K562 (cell line): ENCODE results near the gene EYA3.
"Not testable (repeated sequence)": the region's sequence is repeated elsewhere in the genome, so short reads cannot be mapped to it uniquely, and the experiment has no call there.

Experiments
- ARNT ChIP-seq, 2 experiments: fragments of 450-650 bp; IDR thresholded peaks; 2 replicates each; pipeline ENCODE4 v1.6.1; 2016; ENCODE audit warnings: mild to moderate bottlenecking in 1 of 2
- CTCF ChIP-seq, 3 experiments: IDR thresholded peaks in 2 of 3; conservative IDR thresholded peaks in 1 of 3; 2 replicates each; pipeline ENCODE4 v1.5.1; 2011 to 2012; ENCODE audit warnings: low read length in 3 of 3, mild to moderate bottlenecking in 3 of 3, control low read depth in 2 of 3, improper control_type of control experiment in 1 of 3, inconsistent platforms in 1 of 3, low read depth in 1 of 3, mixed read lengths in 1 of 3, moderate library complexity in 1 of 3; ENCODE audit not compliant: insufficient read depth in 2 of 3
- EZH2 ChIP-seq: IDR thresholded peaks from 2 replicates; pipeline ENCODE4 v1.6.1; 2012; ENCODE audit warnings: low read depth, mild to moderate bottlenecking, inconsistent platforms, low read length, borderline replicate concordance
- GMEB1 ChIP-seq: fragments of 250-450 bp; sonication (Bioruptor Pico); IDR thresholded peaks from 2 replicates; pipeline ENCODE4 v1.4.0; 2020; ENCODE audit warnings: mild to moderate bottlenecking
- HDAC6 ChIP-seq: IDR thresholded peaks from 2 replicates; pipeline ENCODE4 v1.6.1; 2012; ENCODE audit warnings: low read depth, mild to moderate bottlenecking, control low read depth, inconsistent platforms, low read length, moderate library complexity
- NR2C2 ChIP-seq, 2 experiments: fragments of 200-800 bp in 1 of 2; sonication (Bioruptor generic) in 1 of 2; sonication (generic) in 1 of 2; formaldehyde crosslinking in 1 of 2; IDR thresholded peaks; 2 replicates each; pipeline versions ENCODE4 v1.6.1 to v1.8.0; 2016 to 2022; ENCODE audit warnings: mild to moderate bottlenecking in 1 of 2, missing compliant biosample characterization in 1 of 2, missing genetic modification characterization in 1 of 2, missing genetic modification reagents in 1 of 2
- POLR2A ChIP-seq: fragments of 450-650 bp; conservative IDR thresholded peaks from 2 replicates; pipeline ENCODE4 v1.6.1; 2016
- TAF1 ChIP-seq: IDR thresholded peaks from 2 replicates; pipeline ENCODE4 v1.6.1; 2011; ENCODE audit warnings: mild to moderate bottlenecking, low read length, moderate library complexity; ENCODE audit not compliant: insufficient read depth, control insufficient read depth, severe bottlenecking; ENCODE audit errors: extremely low read depth
- TBL1XR1 ChIP-seq, 2 experiments: IDR thresholded peaks; 2 replicates each; pipeline ENCODE4 v1.6.1; 2012; ENCODE audit warnings: improper control_type of control experiment in 2 of 2, low read length in 2 of 2, mild to moderate bottlenecking in 1 of 2
- ZBTB33 ChIP-seq: sonication (generic); formaldehyde crosslinking; IDR thresholded peaks from 2 replicates; pipeline ENCODE4 v1.8.1; 2023; ENCODE audit warnings: mild to moderate bottlenecking, missing genetic modification reagents
- TF ChIP-seq, protein P1 (sequence below), 2 experiments: fragments of 450-650 bp in 1 of 2; sonication (generic) in 1 of 2; formaldehyde crosslinking in 1 of 2; IDR thresholded peaks in 1 of 2; conservative IDR thresholded peaks in 1 of 2; 2 replicates each; pipeline versions ENCODE4 v1.6.1 to v1.8.1; 2016 to 2023; ENCODE audit warnings: mild to moderate bottlenecking in 2 of 2, moderate library complexity in 2 of 2, inconsistent platforms in 1 of 2, missing genetic modification reagents in 1 of 2
- TF ChIP-seq, protein P2 (sequence below): sonication (generic); formaldehyde crosslinking; IDR thresholded peaks from 2 replicates; pipeline ENCODE4 v1.4.0; 2020; ENCODE audit warnings: mild to moderate bottlenecking, missing genetic modification reagents

DNA sequence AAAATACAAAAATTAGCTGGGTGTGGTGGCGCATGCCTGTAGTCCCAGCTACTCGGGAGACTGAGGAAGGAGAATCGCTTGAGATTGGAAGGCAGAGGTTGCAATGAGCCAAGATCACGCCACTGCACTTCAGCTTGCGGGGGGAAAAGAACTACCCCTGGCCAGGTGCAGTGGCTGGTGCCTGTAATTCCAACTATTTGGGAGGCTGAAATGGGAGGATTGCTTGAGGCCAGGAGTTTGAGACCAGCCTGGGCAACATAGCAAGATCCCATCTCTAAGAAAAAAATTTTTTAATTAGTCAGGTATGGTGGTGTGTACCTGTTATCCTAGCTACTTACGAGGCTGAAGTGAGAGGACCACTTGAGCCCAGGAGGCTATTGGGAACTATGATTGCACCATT, 93.9 kb downstream of the EYA3 start:
- not testable (repeated sequence) for TF ChIP-seq HDAC6; ZBTB33; CTCF (IDR thresholded peaks at IDR 0.05 in 2 of 3, conservative IDR thresholded peaks at IDR 0.05 in 1 of 3; ENCODE audit: insufficient read depth in 2 of 3, low read depth in 1 of 3, low read length in 3 of 3); GMEB1 (CRISPR knock-in tag); ARNT (IDR thresholded peaks at IDR 0.05); EZH2; TBL1XR1 (IDR thresholded peaks at IDR 0.05; ENCODE audit: low read length in 2 of 2); POLR2A; NR2C2 (CRISPR knock-in tag; IDR thresholded peaks at IDR 0.05); NR2C2 (tag; IDR thresholded peaks at IDR 0.05); TAF1
- TF ChIP-seq, protein P1, sequence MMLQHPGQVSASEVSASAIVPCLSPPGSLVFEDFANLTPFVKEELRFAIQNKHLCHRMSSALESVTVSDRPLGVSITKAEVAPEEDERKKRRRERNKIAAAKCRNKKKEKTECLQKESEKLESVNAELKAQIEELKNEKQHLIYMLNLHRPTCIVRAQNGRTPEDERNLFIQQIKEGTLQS (IDR thresholded peaks at IDR 0.05) = not testable (repeated sequence)
- TF ChIP-seq, protein P1 (CRISPR knock-in tag; conservative IDR thresholded peaks at IDR 0.05) = not testable (repeated sequence)
- TF ChIP-seq, protein P2, sequence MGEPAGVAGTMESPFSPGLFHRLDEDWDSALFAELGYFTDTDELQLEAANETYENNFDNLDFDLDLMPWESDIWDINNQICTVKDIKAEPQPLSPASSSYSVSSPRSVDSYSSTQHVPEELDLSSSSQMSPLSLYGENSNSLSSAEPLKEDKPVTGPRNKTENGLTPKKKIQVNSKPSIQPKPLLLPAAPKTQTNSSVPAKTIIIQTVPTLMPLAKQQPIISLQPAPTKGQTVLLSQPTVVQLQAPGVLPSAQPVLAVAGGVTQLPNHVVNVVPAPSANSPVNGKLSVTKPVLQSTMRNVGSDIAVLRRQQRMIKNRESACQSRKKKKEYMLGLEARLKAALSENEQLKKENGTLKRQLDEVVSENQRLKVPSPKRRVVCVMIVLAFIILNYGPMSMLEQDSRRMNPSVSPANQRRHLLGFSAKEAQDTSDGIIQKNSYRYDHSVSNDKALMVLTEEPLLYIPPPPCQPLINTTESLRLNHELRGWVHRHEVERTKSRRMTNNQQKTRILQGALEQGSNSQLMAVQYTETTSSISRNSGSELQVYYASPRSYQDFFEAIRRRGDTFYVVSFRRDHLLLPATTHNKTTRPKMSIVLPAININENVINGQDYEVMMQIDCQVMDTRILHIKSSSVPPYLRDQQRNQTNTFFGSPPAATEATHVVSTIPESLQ = not testable (repeated sequence)
